ENCODE measurements around the gene ADISSP.

Gene ADISSP

GRCh38 chr20:3813848-3814581 is 46.5 kb upstream of the ADISSP start:
- Histone ChIP-seq H3K27ac (ENCODE audit: low read depth, low read length) (no peak overlapping the region), H3K9me2 (replicated peaks; ENCODE audit: insufficient read depth, low read length) (no peaks in the 10 kb centered on the region), H3K4me2 (ENCODE audit: low read depth, low read length, poor library complexity, severe bottlenecking) (no peak overlapping the region), H3K4me3 (ENCODE audit: insufficient read depth, low read length, poor library complexity, severe bottlenecking) (no peak overlapping the region), H4K20me1 (ENCODE audit: low read depth, low read length) (no peaks in the 10 kb centered on the region), H3K36me3 (ENCODE audit: low read length) (no peaks in the 10 kb centered on the region), H3K79me2 (ENCODE audit: insufficient read depth, low read length) (no peaks in the 10 kb centered on the region), H3K9me3 (ENCODE audit: insufficient read depth, low read length) (no peaks in the 10 kb centered on the region), H3K27me3 (ENCODE audit: low read length) (no peaks in the 10 kb centered on the region), H2AFZ (ENCODE audit: low read depth, low read length, severe bottlenecking) (no peak overlapping the region), H3K9ac (ENCODE audit: low read length) (no peak overlapping the region), H3F3A (ENCODE audit: insufficient read depth) (peaks cover 3% of the 10 kb centered on the region; the same call in 1 of the 2 replicates)
- no peak for TF ChIP-seq CTCF (IDR thresholded peaks at IDR 0.05; ENCODE audit: insufficient read depth, low read length, poor library complexity, severe bottlenecking)

DNA sequence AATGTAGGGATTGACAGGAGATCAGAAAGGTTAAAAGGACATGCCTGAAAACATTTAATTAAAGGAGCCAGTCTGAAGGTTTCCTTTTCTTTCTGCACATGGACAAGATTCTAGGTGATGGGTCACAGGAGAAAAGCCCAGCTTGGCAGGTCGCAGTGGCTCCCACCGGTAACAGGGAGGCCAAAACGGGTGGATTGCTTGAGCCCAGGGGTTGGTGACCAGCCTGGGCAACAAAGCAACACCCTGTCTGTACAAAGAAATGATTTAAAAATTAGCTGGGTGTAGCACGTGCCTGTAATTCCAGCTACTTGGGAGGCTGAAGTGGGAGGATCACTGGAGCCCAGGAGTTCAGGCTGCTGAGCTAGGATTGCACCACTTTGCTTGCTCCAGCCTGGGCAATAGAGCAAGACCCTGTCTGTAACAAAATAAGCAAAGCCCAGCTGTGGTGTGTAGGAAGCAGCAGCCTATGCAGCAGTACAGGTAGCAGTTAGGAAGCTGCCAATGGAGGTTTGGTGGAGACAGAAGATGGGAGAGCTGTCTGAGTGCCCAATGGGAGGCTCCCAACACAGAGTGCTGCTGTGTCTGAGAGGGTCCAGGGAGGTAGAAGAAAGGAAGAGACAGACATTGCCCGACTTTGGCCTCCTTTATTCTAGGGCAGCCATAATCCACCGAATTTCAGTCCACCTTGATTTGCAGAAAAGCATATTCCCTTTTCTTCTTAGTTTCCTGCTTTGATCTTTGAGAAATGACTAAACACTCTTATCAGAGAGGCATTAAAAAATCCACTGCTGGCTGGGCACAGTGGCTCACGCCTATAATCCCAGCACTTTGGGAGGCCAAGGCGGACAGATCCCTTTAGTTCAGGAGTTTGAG is 45.7 kb upstream of the ADISSP start:
- no peaks in the 10 kb centered on the region for H3K9me3 ChIP-seq (ENCODE audit: insufficient read depth, low read length)
- no peaks in the 10 kb centered on the region for H3F3A ChIP-seq (ENCODE audit: insufficient read depth)
- no peak overlapping the region for H3K27ac ChIP-seq (ENCODE audit: low read depth, low read length)
- TF ChIP-seq EZH2phosphoT487 (conservative IDR thresholded peaks at IDR 0.05; ENCODE audit: low read length) (no peak), CTCF (IDR thresholded peaks at IDR 0.05; ENCODE audit: insufficient read depth, low read length, poor library complexity, severe bottlenecking) (no peak)
- no peak overlapping the region for H3K9ac ChIP-seq (ENCODE audit: low read length)
- H3K4me2 ChIP-seq (ENCODE audit: low read depth, low read length, poor library complexity, severe bottlenecking) = no peak overlapping the region
- no peaks in the 10 kb centered on the region for H3K9me2 ChIP-seq (replicated peaks; ENCODE audit: insufficient read depth, low read length)
- no peaks in the 10 kb centered on the region for H4K20me1 ChIP-seq (ENCODE audit: low read depth, low read length)
- no peaks in the 10 kb centered on the region for H3K36me3 ChIP-seq (ENCODE audit: low read length)
- no peak overlapping the region for H3K4me3 ChIP-seq (ENCODE audit: insufficient read depth, low read length, poor library complexity, severe bottlenecking)
- no peaks in the 10 kb centered on the region for H3K79me2 ChIP-seq (ENCODE audit: insufficient read depth, low read length)
- no peak overlapping the region for H2AFZ ChIP-seq (ENCODE audit: low read depth, low read length, severe bottlenecking)
- no peaks in the 10 kb centered on the region for H3K27me3 ChIP-seq (ENCODE audit: low read length)

DNA sequence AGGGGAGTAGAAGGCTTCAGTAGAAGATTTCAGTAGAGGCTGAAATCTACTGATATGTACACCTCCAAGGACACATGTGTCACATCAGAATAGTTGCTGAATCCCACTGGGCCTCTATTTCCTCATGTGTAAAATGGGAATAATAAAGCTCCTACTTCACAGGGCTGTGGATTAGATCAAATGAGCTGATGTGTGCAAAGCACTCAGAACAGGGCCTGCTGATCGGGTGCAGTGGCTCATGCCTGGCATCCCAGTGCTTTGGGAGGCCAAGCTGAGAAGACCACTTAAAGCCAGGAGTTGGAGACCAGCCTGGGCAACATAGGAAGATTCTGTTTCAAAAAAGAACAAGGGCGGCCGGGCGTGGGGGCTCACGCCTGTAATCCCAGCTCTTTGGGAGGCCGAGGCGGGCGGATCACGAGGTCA is 44.7 kb upstream of the ADISSP start:
- Histone ChIP-seq H3K9me2 (replicated peaks; ENCODE audit: insufficient read depth, low read length) (no peaks in the 10 kb centered on the region), H3K27me3 (ENCODE audit: low read length) (no peaks in the 10 kb centered on the region), H4K20me1 (ENCODE audit: low read depth, low read length) (no peaks in the 10 kb centered on the region), H3K9ac (ENCODE audit: low read length) (no peak overlapping the region), H2AFZ (ENCODE audit: low read depth, low read length, severe bottlenecking) (no peak overlapping the region), H3F3A (ENCODE audit: insufficient read depth) (peaks cover under 1% of the 10 kb centered on the region; the same call in 1 of the 2 replicates), H3K79me2 (ENCODE audit: insufficient read depth, low read length) (no peaks in the 10 kb centered on the region), H3K4me2 (ENCODE audit: low read depth, low read length, poor library complexity, severe bottlenecking) (no peak overlapping the region), H3K4me3 (ENCODE audit: insufficient read depth, low read length, poor library complexity, severe bottlenecking) (no peak overlapping the region), H3K27ac (ENCODE audit: low read depth, low read length) (no peak overlapping the region), H3K36me3 (ENCODE audit: low read length) (no peaks in the 10 kb centered on the region), H3K9me3 (ENCODE audit: insufficient read depth, low read length) (no peaks in the 10 kb centered on the region)
- TF ChIP-seq EZH2phosphoT487 (conservative IDR thresholded peaks at IDR 0.05; ENCODE audit: low read length) (no peak), CTCF (IDR thresholded peaks at IDR 0.05; ENCODE audit: insufficient read depth, low read length, poor library complexity, severe bottlenecking) (no peak)

Data from SU-DHL-6 (cell line).